ENCODE results near the gene SHLD1. TPM values are rescaled to one million over a fixed set of nuclear protein-coding genes. Genes with fewer than 3 reads are reported as not detected.

SHLD1 gene
- total and polyA plus RNA-seq, 2 donors (not counting 3 experiments of a cell fraction or from before 2014, with no cell fraction given): 4.7 to 6.3 TPM

- no peaks in the 10 kb centered on the region for H4K20me1 ChIP-seq (replicated peaks; ENCODE audit: control insufficient read depth, extremely low read depth, insufficient read depth, low read length)
- no peaks in the 10 kb centered on the region for H3K4me1 ChIP-seq (ENCODE audit: control insufficient read depth, extremely low read depth, insufficient read depth, low read length)
- no peaks in the 10 kb centered on the region for H3K9me3 ChIP-seq (replicated peaks; ENCODE audit: control insufficient read depth, insufficient read depth, low read length)
- no peaks in the 10 kb centered on the region for H3K36me3 ChIP-seq (ENCODE audit: control insufficient read depth in 2 of 2, extremely low read depth in 1 of 2, insufficient read depth in 2 of 2, low read length in 2 of 2)
- no peaks in the 10 kb centered on the region for H3K79me2 ChIP-seq (ENCODE audit: control insufficient read depth, insufficient read depth, low read length)
- no TSS peak for BruUV-seq (replicated peaks)
- DNase-seq (ENCODE audit: low read depth, low spot score) (no peak), FAIRE-seq (no peak)
- dilution Hi-C loops (cut with MboI; ENCODE audit: extremely low pct_ligation_motif_present, low sequenced_read_pairs): no loop called here
- no peak overlapping the region for H3K4me2 ChIP-seq (ENCODE audit: insufficient read depth, low read length)
- H3K4me3 ChIP-seq (replicated peaks in 1 of 3; ENCODE audit: insufficient read depth in 1 of 3, low read depth in 1 of 3, low read length in 3 of 3): no peak overlapping the region
- POLR2A ChIA-PET: no interaction called here
- no peaks in the 10 kb centered on the region for H3K9me1 ChIP-seq (replicated peaks; ENCODE audit: control insufficient read depth, extremely low read depth, insufficient read depth, low read length)
- no peak overlapping the region for H3K9ac ChIP-seq (replicated peaks; ENCODE audit: extremely low read depth, insufficient read depth, low read length)
- no peak for TF ChIP-seq POLR2AphosphoS5 (IDR thresholded peaks at IDR 0.05; ENCODE audit: insufficient read depth, low read depth, low read length)
- no peak overlapping the region for H2AFZ ChIP-seq (ENCODE audit: low read depth, low read length)
- CTCF ChIA-PET: interaction anchor here (0.9 to 1.0 kb wide), 2 partner anchors 16 to 20 kb away, joined by 3 read pairs; no protein-coding TSS in a partner anchor
- intact Hi-C loops (cut with micrococcal nuclease): no loop called here
- no peak overlapping the region for H3K27ac ChIP-seq (ENCODE audit: insufficient read depth, low read depth, low read length)
- H3K27me3 ChIP-seq (ENCODE audit: control insufficient read depth in 2 of 2, insufficient read depth in 2 of 2, low read length in 2 of 2): no peaks in the 10 kb centered on the region
Observed at GRCh38 chr20:5842465-5842864, 92.3 kb downstream of the SHLD1 start.

DNA sequence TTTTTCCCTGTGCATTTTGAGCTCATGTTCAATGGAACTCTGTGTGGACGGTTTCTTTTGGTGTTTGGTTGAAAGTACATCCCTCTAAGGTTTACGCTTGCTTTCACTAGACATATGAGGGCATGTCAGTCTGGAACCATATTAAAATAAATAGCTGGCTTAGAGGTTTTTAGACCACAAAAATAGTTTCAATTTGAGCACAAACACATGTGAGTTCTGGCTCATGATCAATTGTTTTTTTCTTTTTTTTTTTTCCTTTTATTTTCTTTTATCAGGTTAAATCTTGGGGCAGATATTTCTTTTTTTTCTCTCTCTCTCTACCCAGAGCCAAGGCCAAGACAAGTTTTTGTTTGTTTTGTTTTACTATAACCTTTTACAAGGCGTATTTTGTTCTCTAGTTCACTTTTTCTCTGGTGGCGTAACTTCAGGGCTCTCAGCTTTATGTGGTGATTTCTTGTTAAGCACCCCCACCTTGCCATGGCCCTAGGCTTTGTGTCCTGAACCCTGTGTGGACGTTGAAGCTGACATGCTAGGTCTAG is 92.9 kb downstream of the SHLD1 start:
- dilution Hi-C loops (cut with MboI; ENCODE audit: extremely low pct_ligation_motif_present, low sequenced_read_pairs): no loop called here
- no peak for TF ChIP-seq FOS (IDR thresholded peaks at IDR 0.05; ENCODE audit: borderline replicate concordance, insufficient read depth, low read length)
- TF ChIP-seq, protein P1, sequence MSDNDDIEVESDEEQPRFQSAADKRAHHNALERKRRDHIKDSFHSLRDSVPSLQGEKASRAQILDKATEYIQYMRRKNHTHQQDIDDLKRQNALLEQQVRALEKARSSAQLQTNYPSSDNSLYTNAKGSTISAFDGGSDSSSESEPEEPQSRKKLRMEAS (IDR thresholded peaks at IDR 0.05; ENCODE audit: insufficient read depth, insufficient read length): no peak
- Histone ChIP-seq H3K27ac (ENCODE audit: insufficient read depth, low read depth, low read length) (no peak overlapping the region), H3K9ac (replicated peaks; ENCODE audit: extremely low read depth, insufficient read depth, low read length) (no peak overlapping the region), H3K9me1 (replicated peaks; ENCODE audit: control insufficient read depth, extremely low read depth, insufficient read depth, low read length) (no peaks in the 10 kb centered on the region), H3K4me2 (ENCODE audit: insufficient read depth, low read length) (no peak overlapping the region), H2AFZ (ENCODE audit: low read depth, low read length) (no peak overlapping the region), H3K36me3 (ENCODE audit: control insufficient read depth in 2 of 2, extremely low read depth in 1 of 2, insufficient read depth in 2 of 2, low read length in 2 of 2) (no peaks in the 10 kb centered on the region), H3K27me3 (ENCODE audit: control insufficient read depth in 2 of 2, insufficient read depth in 2 of 2, low read length in 2 of 2) (no peaks in the 10 kb centered on the region), H3K9me3 (replicated peaks; ENCODE audit: control insufficient read depth, insufficient read depth, low read length) (no peaks in the 10 kb centered on the region), H3K4me1 (ENCODE audit: control insufficient read depth, extremely low read depth, insufficient read depth, low read length) (no peaks in the 10 kb centered on the region), H4K20me1 (replicated peaks; ENCODE audit: control insufficient read depth, extremely low read depth, insufficient read depth, low read length) (no peaks in the 10 kb centered on the region), H3K79me2 (ENCODE audit: control insufficient read depth, insufficient read depth, low read length) (no peaks in the 10 kb centered on the region), H3K4me3 (replicated peaks in 1 of 3; ENCODE audit: insufficient read depth in 1 of 3, low read depth in 1 of 3, low read length in 3 of 3) (no peak overlapping the region)
- no TSS peak for BruUV-seq (replicated peaks)
- CTCF ChIA-PET: interaction anchor here (0.9 kb wide), 1 partner anchor 17 kb away, joined by 3 read pairs; no protein-coding TSS in a partner anchor
- POLR2A ChIA-PET: no interaction called here
- intact Hi-C loops (cut with micrococcal nuclease): no loop called here
- FAIRE-seq (no peak), DNase-seq (ENCODE audit: low read depth, low spot score) (no peak)
